ENCODE data around the gene SLC9B1. TPM values are rescaled to one million over a fixed set of nuclear protein-coding genes. Genes with fewer than 3 reads are reported as not detected.

Gene SLC9B1
- total and polyA plus RNA-seq, 2 donors (not counting 1 experiment from before 2014, with no cell fraction given), result 1.1 to 2.0 TPM

DNA sequence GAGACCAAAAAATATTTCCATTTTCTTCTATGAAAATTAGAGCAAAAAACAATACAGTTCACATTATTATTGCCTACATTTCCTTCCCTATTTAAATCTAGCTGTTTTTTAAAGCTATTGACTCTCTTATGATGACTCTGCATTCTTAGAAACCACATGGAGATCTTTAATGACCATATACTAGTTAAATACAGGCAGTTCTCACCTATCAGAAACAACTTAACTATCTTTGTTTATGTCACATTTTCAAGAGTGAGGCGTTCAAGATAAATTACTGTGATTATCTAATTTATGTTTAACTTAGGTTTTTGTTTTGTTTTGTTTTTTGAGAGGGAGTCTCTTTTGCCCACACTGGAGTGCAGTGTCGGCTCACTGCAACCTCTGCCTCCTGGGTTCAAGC is 147.7 kb downstream of the SLC9B1 start:
- peaks cover 39% of the 10 kb centered on the region for H3K79me2 ChIP-seq (ENCODE audit: control insufficient read depth, insufficient read depth, low read length)
- H3K9ac ChIP-seq (ENCODE audit: insufficient read depth, low read length), result no peak overlapping the region
- TF ChIP-seq EZH2 (IDR thresholded peaks at IDR 0.05; ENCODE audit: low read length, missing control alignments), result no peak
- TF ChIP-seq, protein P1, sequence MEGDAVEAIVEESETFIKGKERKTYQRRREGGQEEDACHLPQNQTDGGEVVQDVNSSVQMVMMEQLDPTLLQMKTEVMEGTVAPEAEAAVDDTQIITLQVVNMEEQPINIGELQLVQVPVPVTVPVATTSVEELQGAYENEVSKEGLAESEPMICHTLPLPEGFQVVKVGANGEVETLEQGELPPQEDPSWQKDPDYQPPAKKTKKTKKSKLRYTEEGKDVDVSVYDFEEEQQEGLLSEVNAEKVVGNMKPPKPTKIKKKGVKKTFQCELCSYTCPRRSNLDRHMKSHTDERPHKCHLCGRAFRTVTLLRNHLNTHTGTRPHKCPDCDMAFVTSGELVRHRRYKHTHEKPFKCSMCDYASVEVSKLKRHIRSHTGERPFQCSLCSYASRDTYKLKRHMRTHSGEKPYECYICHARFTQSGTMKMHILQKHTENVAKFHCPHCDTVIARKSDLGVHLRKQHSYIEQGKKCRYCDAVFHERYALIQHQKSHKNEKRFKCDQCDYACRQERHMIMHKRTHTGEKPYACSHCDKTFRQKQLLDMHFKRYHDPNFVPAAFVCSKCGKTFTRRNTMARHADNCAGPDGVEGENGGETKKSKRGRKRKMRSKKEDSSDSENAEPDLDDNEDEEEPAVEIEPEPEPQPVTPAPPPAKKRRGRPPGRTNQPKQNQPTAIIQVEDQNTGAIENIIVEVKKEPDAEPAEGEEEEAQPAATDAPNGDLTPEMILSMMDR (conservative IDR thresholded peaks at IDR 0.05 in 1 of 2, IDR thresholded peaks at IDR 0.05 in 1 of 2; ENCODE audit: low read depth in 1 of 2, low read length in 2 of 2), result no peak

DNA sequence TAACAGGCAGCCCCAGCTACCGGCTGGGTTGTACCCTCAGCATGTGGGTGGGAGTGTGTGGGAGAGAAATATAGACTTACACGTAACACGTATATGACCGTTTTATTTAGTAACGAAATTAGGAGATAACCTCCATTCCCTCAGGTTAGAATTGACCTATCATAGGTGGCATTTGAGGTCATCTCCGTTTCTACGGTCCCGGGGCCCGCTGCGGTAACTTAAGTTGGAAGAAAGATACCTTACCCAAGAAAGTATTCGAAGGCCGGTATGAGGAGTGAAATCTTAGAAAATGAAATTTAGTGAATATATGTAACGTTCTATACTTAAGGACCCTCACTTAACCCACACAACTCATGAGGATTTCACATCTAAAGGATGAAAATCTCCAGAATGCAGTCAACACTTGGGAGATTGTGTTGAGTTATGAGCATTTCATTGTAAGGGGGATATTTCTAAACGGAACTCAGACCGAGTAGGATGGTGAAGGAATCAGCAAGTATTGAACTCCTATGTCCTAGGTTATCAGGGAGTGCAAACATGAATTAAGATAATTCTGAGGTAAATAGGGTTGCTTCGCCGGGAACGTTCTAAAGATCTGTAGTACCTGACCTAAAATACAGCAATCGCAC is 149.8 kb downstream of the SLC9B1 start:
- H3K27ac ChIP-seq (ENCODE audit: insufficient read depth, low read length), result peak overlapping the region; percentile 93
- H3K4me2 ChIP-seq (ENCODE audit: extremely low read depth, insufficient read depth, low read length), result peak overlapping the region; percentile 91
- DNase-seq (ENCODE audit: low read depth in 2 of 2), result no peak
- H3K4me1 ChIP-seq (ENCODE audit: control insufficient read depth, extremely low read depth, insufficient read depth, low read length), result peaks cover 7% of the 10 kb centered on the region
- H3K79me2 ChIP-seq (ENCODE audit: control insufficient read depth, insufficient read depth, low read length), result peaks cover 39% of the 10 kb centered on the region
- peak overlapping the region; percentile 82 for H3K9ac ChIP-seq (ENCODE audit: insufficient read depth, low read length)
- H3K4me3 ChIP-seq (replicated peaks in 1 of 4; ENCODE audit: control extremely low read depth in 1 of 4, insufficient read depth in 1 of 4, low read depth in 3 of 4, low read length in 4 of 4), result peak overlapping the region; percentile 86 to 98 (median 98)
- H3K9me3 ChIP-seq (ENCODE audit: control insufficient read depth, insufficient read depth, low read depth, low read length), result no peaks in the 10 kb centered on the region
- H2AFZ ChIP-seq (ENCODE audit: low read length), result peak overlapping the region; percentile 98
- H3K36me3 ChIP-seq (ENCODE audit: control insufficient read depth, insufficient read depth, low read length), result no peaks in the 10 kb centered on the region
- H4K20me1 ChIP-seq (ENCODE audit: control insufficient read depth, extremely low read depth, insufficient read depth, low read length), result no peaks in the 10 kb centered on the region
- no peaks in the 10 kb centered on the region for H3K27me3 ChIP-seq (ENCODE audit: control insufficient read depth, insufficient read depth, low read length)
- TF ChIP-seq, protein P1 (conservative IDR thresholded peaks at IDR 0.05 in 1 of 2, IDR thresholded peaks at IDR 0.05 in 1 of 2; ENCODE audit: low read depth in 1 of 2, low read length in 2 of 2), result no peak
- no peak for TF ChIP-seq EZH2 (IDR thresholded peaks at IDR 0.05; ENCODE audit: low read length, missing control alignments)

More for the DNA sequence above, 147.7 kb downstream of the SLC9B1 start:
- peaks cover 7% of the 10 kb centered on the region for H3K4me1 ChIP-seq (ENCODE audit: control insufficient read depth, extremely low read depth, insufficient read depth, low read length)
- no peaks in the 10 kb centered on the region for H3K9me3 ChIP-seq (ENCODE audit: control insufficient read depth, insufficient read depth, low read depth, low read length)
- H3K4me3 ChIP-seq (replicated peaks in 1 of 4; ENCODE audit: control extremely low read depth in 1 of 4, insufficient read depth in 1 of 4, low read depth in 3 of 4, low read length in 4 of 4), result no peak overlapping the region
- H4K20me1 ChIP-seq (ENCODE audit: control insufficient read depth, extremely low read depth, insufficient read depth, low read length), result no peaks in the 10 kb centered on the region
- DNase-seq (ENCODE audit: low read depth in 2 of 2), result no peak
- H3K4me2 ChIP-seq (ENCODE audit: extremely low read depth, insufficient read depth, low read length), result no peak overlapping the region
- H3K36me3 ChIP-seq (ENCODE audit: control insufficient read depth, insufficient read depth, low read length), result no peaks in the 10 kb centered on the region
- H2AFZ ChIP-seq (ENCODE audit: low read length), result no peak overlapping the region
- H3K27me3 ChIP-seq (ENCODE audit: control insufficient read depth, insufficient read depth, low read length), result no peaks in the 10 kb centered on the region
- no peak overlapping the region for H3K27ac ChIP-seq (ENCODE audit: insufficient read depth, low read length)

DNA sequence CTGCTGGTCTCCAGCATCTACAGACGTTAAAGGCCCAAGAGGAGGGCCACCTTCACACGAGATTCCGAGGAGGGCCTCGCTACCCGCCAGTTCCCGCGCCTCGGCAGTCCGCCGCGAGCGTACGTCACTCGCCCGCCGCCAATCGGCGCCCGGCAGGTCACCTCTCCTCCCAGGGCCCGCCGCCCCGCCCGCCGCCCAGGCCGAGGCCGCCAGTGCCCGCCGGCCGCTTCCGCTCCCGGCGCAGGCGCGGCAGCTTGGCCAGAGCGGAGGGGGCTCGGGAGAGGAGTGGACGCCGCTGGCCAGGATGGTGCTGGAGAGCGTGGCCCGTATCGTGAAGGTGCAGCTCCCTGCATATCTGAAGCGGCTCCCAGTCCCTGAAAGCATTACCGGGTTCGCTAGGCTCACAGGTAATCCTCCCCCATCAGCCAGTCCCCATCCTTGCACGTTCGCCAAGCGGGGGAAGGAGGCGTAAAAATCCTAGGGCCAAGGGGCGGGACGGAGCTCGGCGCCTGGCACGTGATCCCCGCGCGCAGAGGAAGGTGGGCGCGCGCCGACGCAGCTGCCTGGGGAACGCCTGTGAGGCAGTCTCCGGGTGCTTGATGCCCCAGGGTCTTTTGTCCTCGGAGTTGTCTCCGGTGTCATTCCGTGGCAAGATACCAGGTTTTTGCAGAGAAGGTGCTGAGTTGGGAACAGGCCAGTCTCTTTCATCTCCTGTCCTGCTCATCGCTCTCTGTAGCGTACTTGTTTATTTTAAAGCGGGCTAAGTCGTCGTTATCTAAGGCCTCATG is 150.5 kb downstream of the SLC9B1 start, which contains the start of gene CISD2:
CISD2 (plus strand) TSS at position 212 of the 788 bp plus-strand sequence; CDS start at position 305, 93 bp downstream.
- peak within 1 kb of the TSS; percentile 93 for H3K27ac ChIP-seq (ENCODE audit: insufficient read depth, low read length)
- peaks cover 39% of the 10 kb centered on the region for H3K79me2 ChIP-seq (ENCODE audit: control insufficient read depth, insufficient read depth, low read length)
- peaks cover 7% of the 10 kb centered on the region for H3K4me1 ChIP-seq (ENCODE audit: control insufficient read depth, extremely low read depth, insufficient read depth, low read length)
- H3K36me3 ChIP-seq (ENCODE audit: control insufficient read depth, insufficient read depth, low read length), result no peaks in the 10 kb centered on the region
- no peaks in the 10 kb centered on the region for H3K27me3 ChIP-seq (ENCODE audit: control insufficient read depth, insufficient read depth, low read length)
- no peaks in the 10 kb centered on the region for H4K20me1 ChIP-seq (ENCODE audit: control insufficient read depth, extremely low read depth, insufficient read depth, low read length)
- peak within 1 kb of the TSS; percentile 91 for H3K4me2 ChIP-seq (ENCODE audit: extremely low read depth, insufficient read depth, low read length)
- TF ChIP-seq, protein P1 (conservative IDR thresholded peaks at IDR 0.05 in 1 of 2, IDR thresholded peaks at IDR 0.05 in 1 of 2; ENCODE audit: low read depth in 1 of 2, low read length in 2 of 2), result no peak
- TF ChIP-seq EZH2 (IDR thresholded peaks at IDR 0.05; ENCODE audit: low read length, missing control alignments), result no peak
- peak; percentile 87 to 90 for DNase-seq (ENCODE audit: low read depth in 2 of 2)
- peak within 1 kb of the TSS; percentile 86 to 98 (median 98) for H3K4me3 ChIP-seq (replicated peaks in 1 of 4; ENCODE audit: control extremely low read depth in 1 of 4, insufficient read depth in 1 of 4, low read depth in 3 of 4, low read length in 4 of 4)
- H3K9me3 ChIP-seq (ENCODE audit: control insufficient read depth, insufficient read depth, low read depth, low read length), result no peaks in the 10 kb centered on the region
- peak within 1 kb of the TSS; percentile 98 for H2AFZ ChIP-seq (ENCODE audit: low read length)
- peak within 1 kb of the TSS; percentile 82 for H3K9ac ChIP-seq (ENCODE audit: insufficient read depth, low read length)

Data from fibroblast of lung (primary cell).